H1 (cell line): ENCODE data around the gene ULK1. TPM values are rescaled to one million over a fixed set of nuclear protein-coding genes. Genes with fewer than 3 reads are reported as not detected.
A peak's percentile ranks its signal among the peaks of the same experiment; 100 is the strongest.

Experiments
- CTCF ChIA-PET: fragments of 300-600 bp; sonication (Branson Sonifier 250); formaldehyde crosslinking; loops from one replicate; lab custom pipeline; 2021; ENCODE audit not compliant: partially characterized antibody; lab: Charles Lee
- POLR2A ChIA-PET: fragments of 300-600 bp; sonication (Branson Sonifier 250); formaldehyde crosslinking; loops from one replicate; lab custom pipeline; 2021; ENCODE audit warnings: inconsistent platforms; ENCODE audit not compliant: partially characterized antibody; lab: Charles Lee
- DNase-seq, 2 experiments: peaks; one replicate each; pipeline versions ENCODE4 v3.0.0 to v3.0.0-alpha.2; 2010 to 2022; ENCODE audit warnings: low spot score in 2 of 2, low read depth in 1 of 2, mixed read lengths in 1 of 2
- FAIRE-seq: peaks from 2 replicates; lab custom pipeline; 2011; peaks lifted over from hg19 to GRCh38; lab: Jason Lieb, UNC
- H2AFZ ChIP-seq: 2 replicates; pipeline ENCODE4 v1.8.1; 2012; ENCODE audit warnings: low read length, inconsistent platforms
- H2AK5ac ChIP-seq: 2 replicates; pipeline ENCODE4 v1.6.1; 2013; ENCODE audit warnings: low read depth, low read length
- H2BK120ac ChIP-seq: replicated peaks from 2 replicates; pipeline ENCODE3; 2013; ENCODE audit warnings: low read depth, low read length, inconsistent platforms
- H2BK12ac ChIP-seq: 2 replicates; pipeline ENCODE4 v1.6.1; 2013; ENCODE audit warnings: low read depth, low read length
- H2BK15ac ChIP-seq: 2 replicates; pipeline ENCODE4 v1.6.1; 2013; ENCODE audit warnings: low read length
- H2BK20ac ChIP-seq: 2 replicates; pipeline ENCODE4 v1.6.1; 2013; ENCODE audit warnings: low read length
- H2BK5ac ChIP-seq: 2 replicates; pipeline ENCODE4 v1.6.1; 2013; ENCODE audit warnings: low read depth, low read length
- H3K14ac ChIP-seq: 2 replicates; pipeline ENCODE4 v1.6.1; 2013; ENCODE audit warnings: inconsistent platforms; ENCODE audit not compliant: insufficient read length
- H3K18ac ChIP-seq: 2 replicates; pipeline ENCODE4 v1.6.1; 2013; ENCODE audit warnings: low read length; ENCODE audit errors: extremely low read depth
- H3K23ac ChIP-seq: 2 replicates; pipeline ENCODE4 v1.6.1; 2013; ENCODE audit warnings: inconsistent platforms; ENCODE audit not compliant: insufficient read length
- H3K23me2 ChIP-seq: 2 replicates; pipeline ENCODE4 v1.6.1; 2013; ENCODE audit warnings: low read depth, low read length
- H3K27ac ChIP-seq: 2 replicates; pipeline ENCODE4 v1.6.1; 2011; ENCODE audit warnings: low read depth, low read length, inconsistent platforms
- H3K27me3 ChIP-seq, 4 experiments: replicated peaks in 1 of 4; 1 replicate in 1 of 4; 2 replicates in 3 of 4; pipeline versions ENCODE4 v1.6.1 to v1.8.1; 2011 to 2013; ENCODE audit warnings: low read length in 3 of 4, mild to moderate bottlenecking in 3 of 4, inconsistent platforms in 2 of 4, mixed read lengths in 2 of 4, moderate library complexity in 1 of 4; ENCODE audit not compliant: control insufficient read depth in 3 of 4, insufficient read depth in 3 of 4; ENCODE audit errors: extremely low read depth in 1 of 4
- H3K36me3 ChIP-seq, 4 experiments: 2 replicates each; pipeline versions ENCODE4 v1.6.1 to v1.8.1; 2011 to 2013; ENCODE audit warnings: mild to moderate bottlenecking in 4 of 4, low read length in 3 of 4, moderate library complexity in 2 of 4, control low read depth in 1 of 4, inconsistent platforms in 1 of 4; ENCODE audit not compliant: insufficient read depth in 4 of 4, control insufficient read depth in 2 of 4
- H3K4ac ChIP-seq: replicated peaks from 2 replicates; pipeline ENCODE3; 2013; ENCODE audit warnings: low read length, low read depth, mixed read lengths, inconsistent platforms; ENCODE audit not compliant: insufficient read length
- H3K4me1 ChIP-seq, 4 experiments: replicated peaks in 1 of 4; 1 replicate in 1 of 4; 2 replicates in 3 of 4; pipeline versions ENCODE4 v1.6.1 to v1.8.1; 2011 to 2013; ENCODE audit warnings: low read length in 3 of 4, inconsistent platforms in 2 of 4, mixed read lengths in 1 of 4; ENCODE audit not compliant: insufficient read depth in 4 of 4, control insufficient read depth in 3 of 4
- H3K4me2 ChIP-seq, 2 experiments: 2 replicates each; pipeline versions ENCODE4 v1.6.1 to v1.8.1; 2011 to 2013; ENCODE audit warnings: low read depth in 2 of 2, low read length in 2 of 2, control low read depth in 1 of 2, inconsistent platforms in 1 of 2, mild to moderate bottlenecking in 1 of 2; ENCODE audit not compliant: insufficient read depth in 1 of 2
- H3K4me3 ChIP-seq, 4 experiments: fragments of 200-600, 300-600 bp in 1 of 4; sonication (generic), shearing (Covaris generic), sonication (Bioruptor Twin) in 1 of 4; 2 replicates each; pipeline versions ENCODE4 v1.5.1 to v1.8.1; 2011 to 2016; ENCODE audit warnings: low read length in 4 of 4, low read depth in 3 of 4, control low read depth in 2 of 4, inconsistent platforms in 2 of 4, mild to moderate bottlenecking in 2 of 4, mixed read lengths in 1 of 4, moderate library complexity in 1 of 4; ENCODE audit not compliant: insufficient read depth in 2 of 4; ENCODE audit errors: extremely low read depth in 1 of 4
- H3K56ac ChIP-seq: replicated peaks from 2 replicates; pipeline ENCODE3; 2013; ENCODE audit warnings: low read depth, mild to moderate bottlenecking, mixed read lengths, low read length, inconsistent platforms; ENCODE audit not compliant: insufficient read length
- H3K79me1 ChIP-seq: 2 replicates; pipeline ENCODE4 v1.6.1; 2013; ENCODE audit warnings: low read depth, low read length, control low read depth
- H3K79me2 ChIP-seq, 2 experiments: 2 replicates each; pipeline versions ENCODE4 v1.6.1 to v1.8.1; 2012 to 2013; ENCODE audit warnings: low read length in 2 of 2, mild to moderate bottlenecking in 2 of 2, inconsistent platforms in 1 of 2; ENCODE audit not compliant: insufficient read depth in 2 of 2, control insufficient read depth in 1 of 2
- H3K9ac ChIP-seq, 4 experiments: replicated peaks in 1 of 4; 1 replicate in 1 of 4; 2 replicates in 3 of 4; pipeline versions ENCODE4 v1.6.1 to v1.8.1; 2011 to 2013; ENCODE audit warnings: low read depth in 3 of 4, low read length in 3 of 4, control low read depth in 2 of 4, mild to moderate bottlenecking in 2 of 4, moderate library complexity in 2 of 4, inconsistent platforms in 1 of 4; ENCODE audit errors: extremely low read depth in 1 of 4
- H3K9me3 ChIP-seq, 2 experiments: 2 replicates each; pipeline versions ENCODE4 v1.6.1 to v1.8.1; 2012 to 2013; ENCODE audit warnings: mild to moderate bottlenecking in 2 of 2, moderate library complexity in 2 of 2, control low read depth in 1 of 2, inconsistent platforms in 1 of 2, low read depth in 1 of 2, low read length in 1 of 2, mixed read lengths in 1 of 2; ENCODE audit not compliant: insufficient read depth in 2 of 2
- H4K20me1 ChIP-seq, 2 experiments: replicated peaks in 1 of 2; 2 replicates each; pipeline versions ENCODE3 to v1.8.1; 2011 to 2013; ENCODE audit warnings: inconsistent platforms in 2 of 2, low read length in 2 of 2, mild to moderate bottlenecking in 1 of 2; ENCODE audit not compliant: insufficient read depth in 2 of 2, control insufficient read depth in 1 of 2
- H4K5ac ChIP-seq: 2 replicates; pipeline ENCODE4 v1.6.1; 2013; ENCODE audit warnings: low read length, low read depth, mixed read lengths, inconsistent platforms; ENCODE audit not compliant: insufficient read length
- H4K8ac ChIP-seq: 2 replicates; pipeline ENCODE4 v1.8.0; 2013; ENCODE audit warnings: mild to moderate bottlenecking, moderate library complexity, low read length, inconsistent platforms; ENCODE audit not compliant: insufficient read depth; ENCODE audit errors: extremely low read depth
- H4K91ac ChIP-seq: replicated peaks from 2 replicates; pipeline ENCODE3; 2013; ENCODE audit warnings: low read length, mixed read lengths, inconsistent platforms; ENCODE audit not compliant: insufficient read length
- BRCA1 ChIP-seq: IDR thresholded peaks from 2 replicates; pipeline ENCODE4 v1.6.1; 2012; ENCODE audit warnings: low read depth, low read length, improper control_type of control experiment
- CBX8 ChIP-seq: fragments of 300-800, 300-1000 bp; sonication (generic); IDR thresholded peaks from 2 replicates; pipeline ENCODE4 v1.7.1; 2016; ENCODE audit warnings: low read depth, low read length, borderline replicate concordance
- CHD1 ChIP-seq: IDR thresholded peaks from 2 replicates; pipeline ENCODE4 v1.6.1; 2012; ENCODE audit warnings: low read depth, low read length, improper control_type of control experiment
- EP300 ChIP-seq, 2 experiments: IDR thresholded peaks; 1 replicate in 1 of 2; 2 replicates in 1 of 2; pipeline ENCODE4 v1.6.1; 2011 to 2012; ENCODE audit warnings: low read depth in 2 of 2, low read length in 2 of 2, mild to moderate bottlenecking in 2 of 2, borderline replicate concordance in 1 of 2, inconsistent platforms in 1 of 2, moderate library complexity in 1 of 2
- GABPA ChIP-seq: IDR thresholded peaks from 2 replicates; pipeline ENCODE4 v1.6.1; 2011; ENCODE audit warnings: mild to moderate bottlenecking, low read length, moderate library complexity, borderline replicate concordance; ENCODE audit not compliant: insufficient read depth
- KDM1A ChIP-seq: fragments of 200-600, 300-600 bp; sonication (generic); IDR thresholded peaks from 2 replicates; pipeline ENCODE4 v1.7.1; 2016; ENCODE audit warnings: mild to moderate bottlenecking, low read length, borderline replicate concordance
- RFX5 ChIP-seq: IDR thresholded peaks from 2 replicates; pipeline ENCODE4 v1.6.1; 2011; ENCODE audit warnings: low read depth, low read length, improper control_type of control experiment, borderline replicate concordance
- RNF2 ChIP-seq: fragments of 200-900, 300-1000 bp; sonication (generic); IDR thresholded peaks from 2 replicates; pipeline ENCODE4 v1.7.1; 2016; ENCODE audit warnings: borderline replicate concordance, low read depth, mild to moderate bottlenecking, antibody characterized with exemption, low read length; ENCODE audit not compliant: poor library complexity, severe bottlenecking; ENCODE audit errors: missing control alignments
- SRF ChIP-seq: IDR thresholded peaks from 2 replicates; pipeline ENCODE4 v1.6.1; 2011; ENCODE audit warnings: mild to moderate bottlenecking, low read depth, low read length, moderate library complexity
- TCF12 ChIP-seq: IDR thresholded peaks from 2 replicates; pipeline ENCODE4 v1.6.1; 2011; ENCODE audit warnings: low read depth, mild to moderate bottlenecking, low read length
- WGBS, 2 experiments: shearing (Covaris generic) in 1 of 2; methylation state at CpG; one replicate each; pipeline versions ENCODE4 v1.1.6 to v1.1.7; 2013 to 2015; ENCODE audit warnings: low lambda C conversion rate in 2 of 2, mixed read lengths in 2 of 2, inconsistent platforms in 1 of 2, low coverage in 1 of 2, missing lambda C conversion rate in 1 of 2; ENCODE audit not compliant: insufficient replicate concordance in 2 of 2, insufficient coverage in 1 of 2, insufficient read length in 1 of 2; ENCODE audit errors: extremely low coverage in 1 of 2, missing lambda C conversion rate in 1 of 2; 5-methylcytosine and 5-hydroxymethylcytosine counted together
- polyA plus RNA-seq, 7 experiments: library from polyadenylated mRNA; depleted of rRNA in 3 of 7; stranded (reverse) in 5 of 7; unstranded in 2 of 7; fragments of >200 nt in 5 of 7; fragments of 200-250 nt in 2 of 7; gene quantifications; 1 replicate in 5 of 7; 2 replicates in 1 of 7; 4 replicates in 1 of 7; pipeline versions ENCODE4 v1.2.1 to v1.2.3, GENCODE V29; 2011 to 2013; ENCODE audit warnings: missing spikeins in 2 of 7, mixed read lengths in 2 of 7
- total RNA-seq: library from RNA; stranded (reverse); fragmentation: NEBNext Ultra II Directional; extraction: Animal tissue kit (Norgen Biotek cat#: 25700); gene quantifications from 2 replicates; pipeline ENCODE4 v1.2.1, GENCODE V29; 2021
- TF ChIP-seq, protein P1 (sequence below): IDR thresholded peaks from 2 replicates; pipeline ENCODE4 v1.6.1; 2011; ENCODE audit warnings: low read depth, mild to moderate bottlenecking, low read length; ENCODE audit not compliant: insufficient read depth
- TF ChIP-seq, protein P2 (sequence below): IDR thresholded peaks from 2 replicates; pipeline ENCODE4 v1.6.1; 2012; ENCODE audit warnings: inconsistent platforms

The ULK1 gene
- total and polyA plus RNA-seq, 2 of the 8 experiments (the other 6 are each of a cell fraction or from before 2014, with no cell fraction given) = 13.0 to 44.1 TPM

DNA sequence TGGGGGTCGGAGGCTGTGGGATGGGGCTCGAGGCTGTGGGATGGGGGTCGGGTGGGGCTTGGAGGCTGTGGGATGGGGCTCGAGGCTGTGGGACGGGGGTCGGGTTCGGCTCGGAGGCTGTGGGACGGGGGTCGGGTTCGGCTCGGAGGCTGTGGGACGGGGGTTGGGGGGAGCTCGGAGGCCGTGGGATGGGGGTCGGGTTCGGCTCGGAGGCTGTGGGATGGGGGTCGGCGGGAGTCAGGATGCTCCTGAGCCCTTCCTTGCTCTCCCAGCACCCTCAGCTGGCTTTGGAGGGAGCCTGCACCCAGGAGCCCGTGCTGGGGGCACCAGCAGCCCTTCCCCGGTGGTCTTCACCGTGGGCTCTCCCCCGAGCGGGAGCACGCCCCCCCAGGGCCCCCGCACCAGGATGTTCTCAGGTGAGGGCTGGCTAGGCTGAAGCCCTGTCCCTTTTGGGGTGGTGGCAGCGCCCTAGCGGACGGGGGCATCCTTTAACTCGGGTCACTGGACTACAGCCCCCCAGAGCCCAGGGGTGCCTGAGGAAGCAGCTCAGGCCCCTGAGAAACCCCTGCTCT is 22.8 kb downstream of the ULK1 start:
- H3K9ac ChIP-seq = no peak overlapping the region
- H2BK5ac ChIP-seq = no peak overlapping the region
- 87% methylated on average over 6 of the region's 31 CpGs; no CpG with 5 or more reads in 1 of the 2 experiments for WGBS, 2 experiments
- POLR2A ChIA-PET = interaction anchor here (0.9 to 4.8 kb wide), 4 partner anchors 11 to 33 kb away, joined by 3 to 33 read pairs (median 4); partner anchors contain the start of genes EP400 and PUS1
- no peak overlapping the region for H3K14ac ChIP-seq
- H2AFZ ChIP-seq = no peak overlapping the region
- no peak overlapping the region for H4K5ac ChIP-seq
- no peak overlapping the region for H2BK120ac ChIP-seq
- H3K27me3 ChIP-seq = no peaks in the 10 kb centered on the region
- H3K4ac ChIP-seq = no peak overlapping the region
- no peak overlapping the region for H2AK5ac ChIP-seq
- CTCF ChIA-PET = interaction anchor here (1.6 kb wide), 1 partner anchor 10 kb away, joined by 6 read pairs; no protein-coding TSS in a partner anchor
- H2BK12ac ChIP-seq = no peak overlapping the region
- no peaks in the 10 kb centered on the region for H3K79me1 ChIP-seq
- H2BK20ac ChIP-seq = no peak overlapping the region
- H3K79me2 ChIP-seq = no peaks in the 10 kb centered on the region
- no peak for FAIRE-seq
- H2BK15ac ChIP-seq = no peak overlapping the region
- no peak for TF ChIP-seq KDM1A
- no peak for TF ChIP-seq BRCA1
- no peak for TF ChIP-seq RFX5
- no peak for TF ChIP-seq CBX8
- TF ChIP-seq, protein P1, sequence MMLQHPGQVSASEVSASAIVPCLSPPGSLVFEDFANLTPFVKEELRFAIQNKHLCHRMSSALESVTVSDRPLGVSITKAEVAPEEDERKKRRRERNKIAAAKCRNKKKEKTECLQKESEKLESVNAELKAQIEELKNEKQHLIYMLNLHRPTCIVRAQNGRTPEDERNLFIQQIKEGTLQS = no peak
- no peak for TF ChIP-seq TCF12
- TF ChIP-seq GABPA = no peak
- TF ChIP-seq CHD1 = no peak
- no peak for TF ChIP-seq RNF2
- TF ChIP-seq, protein P2, sequence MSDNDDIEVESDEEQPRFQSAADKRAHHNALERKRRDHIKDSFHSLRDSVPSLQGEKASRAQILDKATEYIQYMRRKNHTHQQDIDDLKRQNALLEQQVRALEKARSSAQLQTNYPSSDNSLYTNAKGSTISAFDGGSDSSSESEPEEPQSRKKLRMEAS = no peak
- no peak for TF ChIP-seq SRF
- no peak for TF ChIP-seq EP300 (IDR thresholded peaks at IDR 0.05; ENCODE audit: borderline replicate concordance in 1 of 2, low read depth in 2 of 2, low read length in 2 of 2)
- no peak overlapping the region for H3K4me2 ChIP-seq
- H3K4me3 ChIP-seq = no peak overlapping the region
- no peaks in the 10 kb centered on the region for H3K4me1 ChIP-seq
- H4K91ac ChIP-seq = no peak overlapping the region
- no peak for DNase-seq
- no peak overlapping the region for H3K56ac ChIP-seq
- no peak overlapping the region for H3K27ac ChIP-seq
- no peak overlapping the region for H3K23ac ChIP-seq
- no peak overlapping the region for H3K18ac ChIP-seq
- H3K36me3 ChIP-seq = peaks cover 9 to 57% (median 30%) of the 10 kb centered on the region in 4 experiments
- peak overlapping the region; percentile 35; the same call in 1 of the 2 replicates for H4K8ac ChIP-seq
- peaks cover 4% of the 10 kb centered on the region; the same call in 1 of the 2 replicates for H3K23me2 ChIP-seq
- peaks cover 0 to 10% of the 10 kb centered on the region in 2 experiments for H4K20me1 ChIP-seq
- no peaks in the 10 kb centered on the region for H3K9me3 ChIP-seq
